HEK293T (cell line): ENCODE measurements around the gene L3MBTL1.

Experiments
- BHLHE40 ChIP-seq: fragments of 450-650 bp; IDR thresholded peaks from 2 replicates; pipeline ENCODE4 v1.6.1; 2016; ENCODE audit warnings: mild to moderate bottlenecking, moderate library complexity, borderline replicate concordance
- CTBP1 ChIP-seq: fragments of 450-650 bp; IDR thresholded peaks from 2 replicates; pipeline ENCODE4 v1.6.1; 2016; ENCODE audit warnings: borderline replicate concordance
- FOXA1 ChIP-seq: fragments of 450-650 bp; IDR thresholded peaks from 2 replicates; pipeline ENCODE4 v1.6.1; 2016; ENCODE audit warnings: mild to moderate bottlenecking
- FOXK2 ChIP-seq: fragments of 450-650 bp; IDR thresholded peaks from 2 replicates; pipeline ENCODE4 v1.6.1; 2016; ENCODE audit warnings: mild to moderate bottlenecking
- FOXM1 ChIP-seq: fragments of 450-650 bp; IDR thresholded peaks from 2 replicates; pipeline ENCODE4 v1.6.1; 2017; ENCODE audit warnings: mild to moderate bottlenecking, borderline replicate concordance
- HDGF ChIP-seq: fragments of 450-650 bp; IDR thresholded peaks from 2 replicates; pipeline ENCODE4 v1.6.1; 2017; ENCODE audit warnings: antibody characterized with exemption, borderline replicate concordance
- L3MBTL2 ChIP-seq: fragments of 450-650 bp; conservative IDR thresholded peaks from 2 replicates; pipeline ENCODE4 v1.6.1; 2016; ENCODE audit warnings: mild to moderate bottlenecking
- TARDBP ChIP-seq: fragments of 450-650 bp; IDR thresholded peaks from 2 replicates; pipeline ENCODE4 v1.6.1; 2016
- ZNF384 ChIP-seq: fragments of 450-650 bp; IDR thresholded peaks from 2 replicates; pipeline ENCODE4 v1.6.1; 2016
- TF ChIP-seq, protein P1 (sequence below): fragments of 450-650 bp; IDR thresholded peaks from 2 replicates; pipeline ENCODE4 v1.6.1; 2016

DNA sequence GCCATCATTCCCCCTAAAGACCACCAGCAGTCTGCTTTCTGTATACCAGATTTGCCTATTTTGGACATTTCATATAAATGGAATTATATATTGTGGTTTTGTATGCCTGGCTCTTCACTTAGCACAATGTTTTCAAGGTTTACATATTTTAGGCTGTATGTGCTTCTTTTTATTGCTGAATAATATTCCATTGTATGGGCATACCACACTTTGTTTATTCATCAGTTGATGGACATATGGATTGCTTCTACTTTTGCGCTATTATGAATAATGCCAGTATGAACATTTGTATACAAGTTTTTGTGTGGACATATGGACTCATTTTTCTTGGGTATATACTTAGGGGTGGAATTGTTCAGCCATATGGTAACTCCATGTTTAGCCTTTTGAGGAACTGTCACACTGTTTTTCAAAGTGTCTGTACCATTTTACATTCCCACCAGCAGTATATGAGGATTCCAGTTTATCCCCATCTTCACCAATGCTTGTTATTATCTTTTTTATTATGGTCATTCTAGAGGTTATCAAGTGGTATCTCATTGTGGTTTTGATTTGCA is 12.7 kb downstream of the L3MBTL1 start:
- TF ChIP-seq FOXM1 (no peak), HDGF (no peak), TARDBP (no peak), FOXA1 (no peak), ZNF384 (no peak), BHLHE40 (no peak), CTBP1 (no peak), L3MBTL2 (no peak), FOXK2 (no peak)
- TF ChIP-seq, protein P1, sequence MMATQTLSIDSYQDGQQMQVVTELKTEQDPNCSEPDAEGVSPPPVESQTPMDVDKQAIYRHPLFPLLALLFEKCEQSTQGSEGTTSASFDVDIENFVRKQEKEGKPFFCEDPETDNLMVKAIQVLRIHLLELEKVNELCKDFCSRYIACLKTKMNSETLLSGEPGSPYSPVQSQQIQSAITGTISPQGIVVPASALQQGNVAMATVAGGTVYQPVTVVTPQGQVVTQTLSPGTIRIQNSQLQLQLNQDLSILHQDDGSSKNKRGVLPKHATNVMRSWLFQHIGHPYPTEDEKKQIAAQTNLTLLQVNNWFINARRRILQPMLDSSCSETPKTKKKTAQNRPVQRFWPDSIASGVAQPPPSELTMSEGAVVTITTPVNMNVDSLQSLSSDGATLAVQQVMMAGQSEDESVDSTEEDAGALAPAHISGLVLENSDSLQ, result no peak
